Glomerular endothelial cell (primary cell): ENCODE measurements around the gene RAB6B. TPM values are rescaled to one million over a fixed set of nuclear protein-coding genes. Genes with fewer than 3 reads are reported as not detected.

Experiments
- DNase-seq: peaks from one replicate; pipeline ENCODE4 v3.0.0-alpha.2; 2011; ENCODE audit warnings: low read depth, low spot score; ENCODE audit errors: extremely low read depth
- total RNA-seq: library from RNA; depleted of rRNA; stranded (reverse); fragments of >200 nt; gene quantifications from 2 replicates; pipeline ENCODE4 v1.2.3, GENCODE V29; 2015

RAB6B gene
- total RNA-seq, 1 donor from 2014 or later: 3.8 TPM

GRCh38 chr3:133931084-133931483 is 35.4 kb upstream of the RAB6B start:
- no peak for DNase-seq

DNA sequence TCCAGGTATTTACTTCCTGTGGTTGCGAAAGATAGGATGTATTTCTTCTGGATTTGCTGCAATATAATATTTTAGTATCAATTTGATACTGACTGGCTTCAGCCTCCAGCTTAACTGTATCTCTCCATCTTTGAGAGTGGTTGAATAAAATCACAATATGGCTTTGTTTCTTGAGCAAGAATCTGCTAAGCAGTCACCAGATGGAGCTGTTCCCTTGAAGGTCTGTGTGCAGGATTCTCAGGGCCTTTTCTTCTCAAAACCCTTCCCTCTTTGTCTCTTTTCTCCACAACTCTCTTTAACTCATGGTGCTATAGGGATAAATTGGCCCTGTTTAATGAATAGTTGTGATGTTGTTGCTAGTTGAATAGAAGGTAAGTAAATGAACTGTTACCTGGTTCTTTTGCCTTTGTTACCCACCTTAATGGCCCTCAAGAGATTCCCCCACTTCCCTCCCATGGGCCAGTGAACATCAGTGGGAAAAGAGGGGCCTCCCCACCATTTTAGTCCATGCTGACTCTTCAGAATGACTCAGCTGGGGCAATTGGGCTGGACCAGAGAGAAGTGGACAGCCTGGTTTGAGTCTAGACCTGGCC is 34.8 kb upstream of the RAB6B start:
- peak; percentile 66 for DNase-seq

GRCh38 chr3:133928903-133929607 is 33.4 kb upstream of the RAB6B start:
- no peak for DNase-seq

- no peak for DNase-seq
These were observed 32.6 kb upstream of the RAB6B start for GRCh38 chr3:133928136-133928893.

DNA sequence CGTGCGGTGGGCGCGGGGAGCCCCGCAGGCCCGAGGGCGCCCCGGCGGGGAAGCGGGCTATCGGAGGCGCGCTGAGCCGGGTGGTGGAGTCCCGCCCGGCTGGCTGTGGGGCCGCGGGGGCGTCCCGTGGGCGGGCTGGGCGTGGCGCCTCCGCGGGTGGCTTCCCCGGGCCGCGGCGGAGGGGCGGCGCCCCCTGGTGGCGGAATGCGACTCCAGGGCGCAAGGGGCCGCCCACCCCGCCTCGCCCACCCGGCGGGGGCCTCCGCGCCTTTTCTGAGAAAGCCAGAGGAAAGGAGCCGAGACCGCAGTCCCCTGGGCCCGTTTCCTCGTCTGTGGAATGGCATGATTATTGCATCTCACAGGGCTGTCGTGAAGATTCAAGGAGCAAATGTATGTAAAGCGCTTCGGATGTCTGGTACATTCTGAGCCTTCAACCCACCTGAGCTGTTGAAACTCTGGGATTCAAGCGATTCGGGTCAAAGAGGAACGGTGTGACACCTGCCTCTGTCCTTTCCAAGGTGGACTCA is 31.9 kb upstream of the RAB6B start:
- DNase-seq: no peak

DNA sequence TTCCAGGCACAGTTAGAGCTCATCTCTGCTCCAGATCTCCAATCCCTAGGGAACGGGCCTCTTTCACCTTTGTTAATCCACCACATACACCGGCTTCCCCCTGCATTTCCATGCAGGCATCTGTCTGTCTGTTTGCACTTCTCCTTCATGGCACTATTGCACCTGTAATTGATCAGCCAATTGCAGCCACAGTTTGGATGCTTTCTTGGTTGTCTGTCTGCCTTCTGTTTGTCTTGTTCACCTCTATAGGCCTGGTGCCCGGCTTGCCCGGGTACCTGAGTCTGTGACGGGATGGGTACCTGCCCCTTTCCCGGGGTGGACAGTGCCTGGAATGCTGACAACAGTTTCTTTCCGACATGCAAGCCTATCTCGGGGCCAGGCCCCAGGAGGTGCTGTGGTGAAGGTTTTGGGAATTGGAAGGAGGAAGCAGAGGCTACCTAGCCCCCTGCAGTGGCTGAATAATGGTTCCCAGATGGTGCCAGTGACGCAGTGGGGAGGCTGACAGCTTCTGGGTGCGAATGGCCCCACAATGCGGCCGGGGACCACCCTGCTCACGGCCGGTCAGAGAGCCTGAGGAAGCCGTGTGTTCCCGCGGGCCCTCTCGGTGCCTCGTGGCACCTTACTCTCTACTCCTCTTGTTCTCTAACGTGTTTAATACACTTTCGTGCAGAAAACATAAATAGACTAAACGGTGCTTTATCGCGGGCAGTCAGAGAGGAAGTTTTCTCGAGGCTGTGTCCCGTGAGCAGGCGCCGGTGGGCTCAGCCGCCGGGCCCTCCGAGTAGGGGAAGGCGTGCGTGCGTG is 31.3 kb upstream of the RAB6B start:
- DNase-seq: no peak

DNA sequence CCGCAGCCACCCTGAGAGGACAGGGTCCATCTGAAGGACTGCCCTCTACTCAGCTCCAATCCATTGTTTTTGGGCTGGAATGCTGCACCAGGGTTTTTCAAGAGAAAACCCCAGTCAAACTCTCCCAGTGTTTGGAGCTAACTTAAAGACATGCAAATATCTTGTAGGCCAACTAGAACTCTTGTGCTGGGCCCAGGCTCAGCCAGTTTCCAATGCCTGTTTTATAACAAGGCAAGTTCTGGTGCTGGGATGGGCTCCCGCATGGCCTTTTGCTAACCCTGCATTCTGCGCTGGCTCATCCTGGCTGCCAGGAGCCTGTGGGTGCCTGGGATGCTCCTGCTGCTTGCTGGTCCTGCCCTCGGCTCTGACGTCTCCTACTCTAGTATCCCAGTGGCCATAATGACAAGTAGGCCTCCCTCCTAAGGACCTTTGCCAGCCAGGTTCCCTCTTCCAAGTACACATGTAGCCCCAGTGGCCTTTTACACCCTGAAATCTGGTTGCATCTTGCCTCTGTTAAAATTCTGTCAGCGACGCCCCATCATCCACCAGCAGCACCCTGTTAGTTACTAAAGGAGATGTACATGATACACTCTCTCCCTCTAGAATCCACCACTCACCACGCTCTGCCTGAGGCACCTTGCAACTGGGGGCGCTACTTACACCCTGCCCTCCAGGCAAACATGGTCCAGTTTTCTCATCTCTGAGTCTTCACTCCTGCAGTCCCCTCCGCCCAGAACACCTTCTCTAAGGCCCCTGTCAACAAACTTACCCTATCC is 30.5 kb upstream of the RAB6B start:
- no peak for DNase-seq

DNA sequence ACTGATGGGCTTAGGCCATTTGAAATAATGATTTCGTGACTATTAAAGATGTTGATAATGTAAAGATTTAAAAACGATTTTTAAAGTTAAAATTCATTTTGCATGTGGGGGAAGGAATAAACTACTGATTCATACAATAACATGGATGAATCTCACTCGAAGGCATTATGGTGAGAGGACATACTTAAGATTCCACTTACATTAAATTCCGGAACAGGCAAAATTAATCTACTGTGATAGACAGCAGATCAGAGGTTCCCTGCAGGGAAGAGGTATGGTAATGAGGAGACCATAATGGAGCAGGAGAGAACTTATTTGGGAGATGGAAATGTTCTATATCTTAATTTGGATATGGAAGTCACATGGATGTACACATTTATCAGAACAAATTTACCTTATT is 28.4 kb upstream of the RAB6B start:
- DNase-seq: no peak

GRCh38 chr3:133921592-133921991 is 25.9 kb upstream of the RAB6B start:
- no peak for DNase-seq

GRCh38 chr3:133917144-133917543 is 21.5 kb upstream of the RAB6B start:
- no peak for DNase-seq

DNA sequence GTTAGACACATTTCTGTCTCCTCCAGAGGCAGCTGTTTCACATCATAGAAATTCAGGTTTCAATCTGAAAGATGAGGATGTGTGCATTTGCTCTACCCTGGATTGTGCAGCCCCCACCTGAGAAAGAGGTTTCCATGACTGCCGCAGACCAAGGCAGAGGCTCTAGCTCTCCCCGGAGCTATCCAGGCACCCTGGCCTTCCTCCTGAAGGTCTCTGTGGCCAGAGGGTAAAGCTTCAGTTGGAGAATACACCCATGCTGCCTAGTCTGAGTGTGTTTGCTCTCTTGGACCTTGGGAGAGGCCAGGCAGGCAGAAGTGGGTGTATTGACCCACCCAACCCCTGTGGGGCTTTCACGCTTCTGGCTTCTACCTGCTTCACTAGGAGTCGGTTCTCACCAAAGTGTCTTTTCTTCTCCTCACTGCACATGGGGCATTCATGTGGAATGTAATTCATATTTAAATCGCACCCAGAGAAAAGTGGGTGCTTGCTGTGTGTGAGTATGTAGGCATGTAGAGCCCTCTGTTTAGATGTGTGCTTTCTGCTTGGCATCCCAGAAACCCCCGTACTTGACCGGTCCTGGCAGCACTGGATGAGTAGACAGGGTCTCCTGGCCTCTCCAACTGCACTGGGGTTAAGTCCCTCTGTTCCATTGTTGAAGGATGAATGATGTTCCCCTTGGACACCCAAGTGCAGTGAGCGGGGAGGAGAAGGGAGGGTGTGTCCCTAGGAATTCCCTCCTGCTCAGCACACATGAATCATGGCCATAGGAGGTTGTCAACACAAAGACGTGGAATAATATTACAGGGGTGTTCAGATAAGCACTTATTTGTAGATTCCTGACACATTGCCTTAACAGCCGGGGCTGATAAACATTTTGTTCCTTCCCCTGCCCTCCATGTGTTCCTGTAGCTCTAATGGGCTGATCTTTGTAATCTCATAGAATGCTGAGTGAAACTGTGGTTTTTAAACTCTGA is 20.3 kb upstream of the RAB6B start:
- DNase-seq: no peak

DNA sequence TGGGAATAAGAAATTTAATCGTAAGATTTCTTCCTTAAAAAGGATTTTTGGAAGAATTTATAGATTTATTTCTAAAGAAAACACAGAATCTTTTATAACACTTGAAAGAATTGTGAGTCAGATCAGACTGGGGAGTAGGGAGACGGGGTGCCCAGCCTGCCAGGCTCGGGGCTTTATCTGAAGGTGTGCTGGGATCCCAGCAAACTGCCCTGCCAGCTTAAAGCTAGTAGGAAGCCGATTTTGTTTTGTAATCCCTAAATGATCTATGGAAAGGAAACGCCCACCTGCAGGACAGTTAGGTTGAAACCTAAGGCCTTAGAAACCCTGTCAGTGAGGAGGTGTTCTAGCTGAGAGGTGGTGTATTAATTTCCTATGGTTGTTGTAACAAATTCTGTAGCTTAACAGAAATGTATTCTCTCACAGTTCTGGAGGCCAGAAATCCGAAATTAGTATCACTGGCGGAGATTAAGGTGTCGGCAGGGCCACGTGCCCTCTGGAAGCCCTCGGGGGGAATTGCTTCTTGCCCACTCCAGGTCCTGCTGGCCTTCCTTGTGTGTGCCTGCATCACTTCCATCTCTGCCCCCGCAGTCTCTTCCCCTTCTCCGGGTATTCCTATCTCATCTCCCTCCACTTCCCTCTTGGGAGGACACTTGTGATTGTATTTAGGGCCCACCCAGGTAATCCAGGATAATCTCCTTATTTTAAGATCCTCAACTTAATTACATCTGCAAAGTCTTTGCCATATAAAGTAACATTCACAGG is 19.3 kb upstream of the RAB6B start:
- no peak for DNase-seq

DNA sequence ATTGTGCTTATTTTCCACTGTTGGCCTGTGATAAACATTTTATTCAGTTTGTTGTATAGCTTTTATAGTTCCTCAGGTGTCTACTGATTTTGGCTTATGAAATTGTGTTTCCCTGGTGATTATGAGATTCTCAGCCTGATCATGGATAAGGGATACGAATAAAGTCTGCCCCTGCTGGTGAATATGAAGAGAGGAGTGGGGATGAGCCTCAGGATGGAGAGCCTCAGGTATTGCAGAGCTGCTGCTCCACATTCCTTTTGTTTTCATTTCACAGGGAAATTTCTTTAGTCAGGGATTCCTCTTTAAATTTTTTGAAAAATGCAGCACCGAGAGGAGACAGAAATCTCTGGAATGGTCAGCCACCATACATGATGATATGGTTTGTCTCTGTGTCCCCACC is 14.7 kb upstream of the RAB6B start:
- DNase-seq: no peak

DNA sequence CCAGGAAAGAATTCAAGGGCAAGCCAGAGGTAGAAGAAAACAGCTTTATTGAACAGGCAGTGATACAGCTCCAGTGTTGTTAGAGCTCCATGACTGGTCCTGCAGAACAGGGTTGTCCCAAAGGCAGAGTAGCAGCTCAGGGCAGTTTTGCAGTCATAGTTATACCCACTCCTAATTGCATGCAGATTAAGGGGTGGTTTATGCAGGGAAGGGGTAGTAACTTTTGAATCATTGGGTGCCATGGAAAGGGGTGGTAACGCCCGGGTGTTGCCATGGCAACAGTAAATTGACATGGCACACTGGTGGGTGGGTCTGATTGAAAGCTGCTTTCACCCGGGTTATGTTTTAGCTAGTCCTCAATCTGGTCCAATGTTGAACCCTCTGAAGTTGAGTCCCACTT is 9.7 kb upstream of the RAB6B start:
- DNase-seq: no peak

DNA sequence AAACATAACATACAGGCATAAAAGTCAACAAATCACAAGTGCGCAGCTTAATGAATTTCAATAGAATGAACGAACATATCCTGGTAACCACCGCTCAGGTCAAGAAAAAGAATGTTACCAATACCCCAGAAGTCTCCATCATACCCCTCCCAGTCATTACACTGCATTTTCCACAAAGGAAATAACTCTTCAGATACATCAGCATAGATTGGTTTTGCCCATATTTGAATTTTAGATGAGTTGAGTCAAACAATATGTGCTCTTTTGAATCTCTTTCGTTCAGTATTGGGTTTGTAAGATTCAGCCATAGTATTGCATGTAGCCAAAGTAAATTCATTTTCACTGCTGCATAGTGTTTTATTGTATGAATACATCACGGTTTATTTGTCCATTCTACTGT is 6.2 kb upstream of the RAB6B start:
- no peak for DNase-seq

DNA sequence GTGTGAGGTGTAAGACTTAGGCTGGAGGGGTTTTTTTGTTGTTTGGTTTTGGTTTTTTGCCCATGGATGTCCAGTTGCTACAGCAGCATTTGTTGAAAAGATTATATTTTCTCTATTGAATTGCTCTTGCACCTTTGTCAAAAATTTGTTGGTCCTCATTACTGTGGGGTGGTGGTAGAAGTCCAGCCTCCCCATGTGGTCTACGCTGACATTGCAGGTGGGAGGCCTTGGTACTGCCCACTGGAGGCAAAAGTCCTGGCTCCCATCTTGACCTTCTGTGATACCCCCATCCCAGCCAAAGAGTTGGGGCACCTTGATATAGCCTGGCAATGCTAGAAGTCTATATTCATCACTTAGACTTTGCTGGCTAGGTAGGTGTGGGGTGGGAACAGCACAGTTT is 5.4 kb upstream of the RAB6B start:
- DNase-seq: no peak

- DNase-seq: no peak
These were observed 3.6 kb upstream of the RAB6B start for GRCh38 chr3:133899311-133899710.

- DNase-seq: no peak
These were observed 1.9 kb upstream of the RAB6B start for GRCh38 chr3:133897547-133897946.
